ENCODE measurements around the gene LAMA4. TPM values are rescaled to one million over a fixed set of nuclear protein-coding genes. Genes with fewer than 3 reads are reported as not detected.

Gene LAMA4, protein sequence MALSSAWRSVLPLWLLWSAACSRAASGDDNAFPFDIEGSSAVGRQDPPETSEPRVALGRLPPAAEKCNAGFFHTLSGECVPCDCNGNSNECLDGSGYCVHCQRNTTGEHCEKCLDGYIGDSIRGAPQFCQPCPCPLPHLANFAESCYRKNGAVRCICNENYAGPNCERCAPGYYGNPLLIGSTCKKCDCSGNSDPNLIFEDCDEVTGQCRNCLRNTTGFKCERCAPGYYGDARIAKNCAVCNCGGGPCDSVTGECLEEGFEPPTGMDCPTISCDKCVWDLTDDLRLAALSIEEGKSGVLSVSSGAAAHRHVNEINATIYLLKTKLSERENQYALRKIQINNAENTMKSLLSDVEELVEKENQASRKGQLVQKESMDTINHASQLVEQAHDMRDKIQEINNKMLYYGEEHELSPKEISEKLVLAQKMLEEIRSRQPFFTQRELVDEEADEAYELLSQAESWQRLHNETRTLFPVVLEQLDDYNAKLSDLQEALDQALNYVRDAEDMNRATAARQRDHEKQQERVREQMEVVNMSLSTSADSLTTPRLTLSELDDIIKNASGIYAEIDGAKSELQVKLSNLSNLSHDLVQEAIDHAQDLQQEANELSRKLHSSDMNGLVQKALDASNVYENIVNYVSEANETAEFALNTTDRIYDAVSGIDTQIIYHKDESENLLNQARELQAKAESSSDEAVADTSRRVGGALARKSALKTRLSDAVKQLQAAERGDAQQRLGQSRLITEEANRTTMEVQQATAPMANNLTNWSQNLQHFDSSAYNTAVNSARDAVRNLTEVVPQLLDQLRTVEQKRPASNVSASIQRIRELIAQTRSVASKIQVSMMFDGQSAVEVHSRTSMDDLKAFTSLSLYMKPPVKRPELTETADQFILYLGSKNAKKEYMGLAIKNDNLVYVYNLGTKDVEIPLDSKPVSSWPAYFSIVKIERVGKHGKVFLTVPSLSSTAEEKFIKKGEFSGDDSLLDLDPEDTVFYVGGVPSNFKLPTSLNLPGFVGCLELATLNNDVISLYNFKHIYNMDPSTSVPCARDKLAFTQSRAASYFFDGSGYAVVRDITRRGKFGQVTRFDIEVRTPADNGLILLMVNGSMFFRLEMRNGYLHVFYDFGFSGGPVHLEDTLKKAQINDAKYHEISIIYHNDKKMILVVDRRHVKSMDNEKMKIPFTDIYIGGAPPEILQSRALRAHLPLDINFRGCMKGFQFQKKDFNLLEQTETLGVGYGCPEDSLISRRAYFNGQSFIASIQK (N-terminal part only)
- 336 TPM for total RNA-seq (ENCODE audit: insufficient read depth, low replicate concordance)

DNA sequence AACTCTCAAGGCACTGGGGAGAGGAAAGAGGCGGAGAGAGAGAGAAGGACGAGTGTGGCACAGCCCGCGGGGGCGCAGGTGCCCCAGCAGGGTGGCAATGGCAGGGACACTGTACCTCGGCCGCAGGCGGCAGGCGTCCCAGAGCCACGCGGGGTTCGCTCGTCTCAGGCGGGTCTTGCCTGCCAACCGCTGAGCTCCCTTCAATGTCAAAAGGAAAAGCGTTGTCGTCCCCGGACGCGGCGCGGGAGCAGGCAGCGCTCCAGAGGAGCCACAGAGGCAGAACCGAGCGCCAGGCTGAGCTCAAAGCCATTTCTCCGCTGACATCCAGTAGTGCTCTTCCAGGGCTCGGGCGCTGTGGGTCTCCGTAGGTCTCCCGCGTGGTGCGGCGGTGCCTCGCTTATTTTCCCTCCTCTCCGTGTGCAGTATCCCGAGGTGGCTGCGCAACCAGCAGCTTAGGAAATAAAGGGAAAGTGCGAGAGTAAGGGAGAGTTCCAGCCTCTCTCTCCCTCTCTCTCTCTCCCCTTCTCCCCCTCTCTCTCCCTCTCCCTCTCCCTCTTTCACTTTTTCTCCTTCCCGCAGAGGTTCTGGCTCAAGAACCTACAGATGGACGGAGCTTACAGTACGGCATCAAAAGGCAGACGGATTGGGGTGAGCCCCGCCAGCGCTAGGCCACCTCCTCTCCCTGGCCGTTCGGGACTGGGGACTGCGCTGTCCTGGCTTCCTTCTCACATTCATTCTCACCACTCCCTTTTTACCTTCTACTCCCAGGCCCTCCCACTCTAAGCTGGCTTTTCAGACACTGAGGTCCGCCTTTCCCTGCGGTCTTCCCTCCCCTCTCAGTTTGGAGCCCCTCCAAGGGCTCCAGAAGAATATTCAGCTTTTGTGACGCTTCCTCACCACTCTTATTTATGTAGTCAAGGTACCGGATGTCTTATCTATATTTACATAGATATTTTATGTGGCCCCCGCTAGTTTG lies at the start of gene LAMA4:
LAMA4 (minus strand) TSS at position 727 of the 976 bp plus-strand sequence; CDS start at position 310, 417 bp downstream.
- peak; percentile 79 for DNase-seq (ENCODE audit: low spot score)

DNA sequence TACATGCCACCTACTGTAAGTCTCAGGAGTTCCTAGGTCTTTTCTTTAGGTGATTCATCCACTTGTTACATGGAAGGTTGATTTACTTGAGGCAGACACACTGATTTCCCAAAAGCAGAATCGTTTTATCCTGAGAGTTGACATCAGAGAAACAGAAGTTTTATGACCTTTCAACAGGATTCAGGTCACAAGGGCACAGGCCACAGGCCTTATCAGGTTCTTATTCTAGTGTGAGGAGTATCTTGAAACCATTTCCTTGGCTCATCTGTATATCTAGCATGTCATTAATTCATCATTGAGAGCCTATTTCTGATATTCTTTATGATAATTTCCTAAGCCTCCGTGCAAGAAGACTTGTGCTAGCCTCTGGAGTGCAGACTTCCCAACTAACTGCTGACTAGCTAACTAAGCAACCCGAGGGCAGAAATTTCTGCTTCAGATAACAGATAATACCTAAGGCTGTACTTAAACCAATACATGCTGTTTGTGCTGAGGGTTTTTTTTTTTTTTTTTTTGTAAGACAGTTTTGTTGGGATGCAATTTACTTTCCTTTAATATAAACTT lies 47.9 kb upstream of the LAMA4 start:
- DNase-seq (ENCODE audit: low spot score), result peak; percentile 55

DNA sequence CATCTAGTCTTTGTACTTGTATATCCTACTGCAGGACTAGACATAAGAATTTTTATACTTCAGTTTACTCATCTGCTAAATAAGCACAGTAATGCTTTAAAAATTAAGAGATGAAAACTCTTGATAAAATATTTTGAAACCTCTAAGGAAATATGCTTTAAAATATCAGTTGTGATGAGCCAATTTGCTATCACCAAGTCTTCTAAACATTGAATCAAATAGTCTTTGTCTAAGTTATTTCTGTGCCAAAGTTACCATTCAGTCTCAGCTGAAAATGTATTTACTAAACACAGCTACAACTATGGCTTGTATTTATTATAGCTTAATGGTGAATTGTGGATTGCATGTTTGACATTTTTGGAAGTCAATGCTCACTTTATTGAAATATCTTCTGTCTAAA lies 46.5 kb upstream of the LAMA4 start:
- DNase-seq (ENCODE audit: low spot score), result no peak

DNA sequence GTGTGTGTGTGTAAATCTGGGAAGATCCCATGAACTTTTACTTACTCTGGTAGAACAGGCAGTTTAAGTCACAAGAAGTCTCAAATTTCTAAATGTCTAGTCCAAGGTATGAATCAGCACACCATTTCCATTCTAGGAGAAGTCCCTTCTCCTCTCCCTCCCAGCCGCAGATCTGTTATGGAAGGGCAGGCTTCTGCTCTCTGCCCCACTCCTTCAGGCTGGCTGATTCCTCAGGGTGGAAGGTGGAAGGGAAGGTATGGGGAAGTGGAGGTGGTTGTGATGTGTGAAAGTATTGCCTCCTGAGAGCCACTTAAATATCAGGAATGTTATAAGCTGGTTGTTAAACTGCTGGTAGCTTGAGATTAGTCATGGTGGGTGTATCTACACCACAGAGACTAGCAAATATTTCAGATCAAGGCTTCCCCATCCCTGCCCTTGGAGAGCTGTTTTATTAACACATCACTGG lies 44.5 kb upstream of the LAMA4 start:
- peak; percentile 75 for DNase-seq (ENCODE audit: low spot score)

DNA sequence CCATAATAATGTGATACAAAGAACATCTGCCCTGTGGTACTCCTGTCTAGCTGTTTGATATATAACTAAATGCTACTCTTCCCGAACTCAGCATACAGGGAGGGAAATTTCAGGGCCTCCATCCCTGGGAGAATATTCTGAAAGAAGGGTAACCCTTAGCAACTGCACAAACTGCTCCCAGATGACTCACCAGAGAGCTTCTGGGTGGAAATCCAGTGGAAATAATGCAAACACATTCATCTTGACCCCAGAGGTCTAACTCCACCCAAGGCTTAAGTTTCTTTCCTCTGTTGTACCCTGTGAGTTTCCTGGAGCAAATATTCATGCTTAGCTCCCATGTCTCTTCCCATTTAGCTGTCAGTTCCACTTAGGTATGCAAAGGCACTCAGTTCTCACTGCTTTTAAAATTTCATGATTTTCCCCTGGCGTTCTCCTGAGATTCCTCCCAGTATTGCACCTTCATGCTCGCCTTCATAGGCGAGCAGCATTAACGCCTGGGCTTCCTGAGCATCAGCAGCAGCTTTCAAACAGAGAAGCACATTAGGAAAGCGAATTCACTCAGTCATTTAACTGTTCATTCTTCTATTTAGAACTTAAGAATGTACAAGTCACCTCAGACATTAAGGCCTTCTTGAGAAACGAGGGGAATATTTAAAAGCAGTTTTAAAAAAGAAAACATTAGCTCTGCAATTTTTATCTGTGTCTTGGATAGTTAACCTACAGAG lies 43.8 kb upstream of the LAMA4 start:
- peak; percentile 96 for DNase-seq (ENCODE audit: low spot score)

DNA sequence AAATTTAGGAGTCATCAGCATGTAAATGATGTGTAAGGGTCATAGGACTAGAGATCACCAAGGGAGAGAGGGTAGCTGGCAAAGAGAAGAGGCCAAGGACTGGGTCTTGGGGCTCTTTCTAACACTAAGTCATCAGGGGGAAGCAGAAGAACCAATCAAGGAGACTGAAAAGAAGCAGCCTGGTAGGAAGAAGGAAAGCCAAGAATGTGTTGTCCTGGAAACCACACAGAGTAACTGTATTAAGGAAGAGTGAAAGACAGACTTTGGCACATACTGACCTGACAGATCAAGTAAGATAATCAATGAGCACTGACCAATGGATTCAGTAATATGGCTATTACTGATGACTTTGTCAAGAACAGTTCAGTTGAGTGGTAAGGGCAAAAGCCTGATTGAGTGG lies 42.3 kb upstream of the LAMA4 start:
- DNase-seq (ENCODE audit: low spot score), result no peak

DNA sequence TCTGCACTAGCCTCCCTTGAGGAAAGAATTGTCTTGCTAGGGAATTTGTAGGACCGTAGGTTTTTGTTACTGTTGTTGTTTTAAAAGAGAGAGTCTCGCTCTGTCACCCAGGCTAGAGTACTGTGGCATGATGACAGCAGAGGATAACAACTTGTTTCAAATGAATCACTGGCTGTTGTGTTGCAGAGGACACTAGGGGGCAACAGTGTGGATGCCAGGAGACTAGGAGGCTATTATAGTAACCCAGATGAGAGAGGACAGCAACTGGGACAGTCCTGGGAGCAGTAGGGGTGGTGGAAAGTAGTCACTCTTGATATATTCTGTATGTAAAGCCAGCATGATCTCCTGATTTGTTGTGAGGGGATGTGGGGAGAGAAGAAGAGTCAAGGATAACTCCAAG lies 41.8 kb upstream of the LAMA4 start:
- peak; percentile 15 for DNase-seq (ENCODE audit: low spot score)

DNA sequence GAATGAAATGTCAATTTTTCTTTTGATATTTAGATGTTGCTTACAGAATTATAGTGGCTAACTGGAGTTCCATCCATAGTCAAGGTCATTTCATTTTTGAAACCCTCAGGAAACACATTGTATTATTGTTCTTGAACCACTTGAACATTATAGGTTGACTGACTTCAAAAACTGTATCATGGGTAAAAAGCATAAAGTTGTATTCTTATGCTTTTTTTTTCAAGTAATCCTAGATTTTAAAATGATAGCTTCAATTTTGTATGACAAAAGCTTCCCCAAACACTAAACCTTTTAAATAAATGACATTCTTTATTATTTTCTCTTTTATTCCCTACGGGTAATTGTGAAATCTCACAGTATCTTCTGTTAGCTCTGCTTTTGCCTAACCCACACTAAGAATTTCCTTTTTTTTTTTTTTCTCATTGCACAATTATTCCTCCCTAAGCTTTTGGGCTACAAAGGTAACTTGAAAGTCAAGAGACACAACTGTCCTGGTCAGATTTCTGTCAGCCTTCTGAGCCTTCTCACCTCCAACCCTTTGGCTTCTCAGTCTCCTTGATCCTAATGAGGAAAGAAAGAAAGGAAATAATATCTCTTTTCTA lies 36.9 kb upstream of the LAMA4 start:
- DNase-seq (ENCODE audit: low spot score), result no peak

DNA sequence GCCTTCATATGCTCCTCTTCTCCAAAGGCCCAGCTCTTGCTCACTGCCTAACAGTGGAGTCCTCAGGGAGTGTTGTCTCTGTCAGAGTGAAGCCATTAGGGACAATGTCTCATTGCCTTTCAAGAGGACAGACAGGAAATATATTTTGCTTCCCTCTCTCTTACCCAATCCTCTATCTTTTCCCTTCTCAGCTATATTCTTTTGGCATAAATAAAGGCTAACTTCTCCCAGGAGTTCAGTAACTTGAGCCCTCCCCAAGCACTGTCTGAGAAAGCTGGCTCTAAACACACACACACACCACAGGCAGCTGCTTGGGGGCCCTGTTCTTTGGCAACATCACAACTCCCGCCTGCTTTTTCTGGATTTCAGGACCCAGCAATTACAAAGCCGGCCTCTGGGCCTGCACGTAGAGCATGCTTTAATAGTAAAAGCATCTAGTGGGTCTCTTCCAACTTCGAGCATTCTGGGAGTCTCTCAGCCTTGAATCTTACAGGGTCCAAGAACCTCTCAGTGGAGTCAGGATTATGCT lies 34.7 kb upstream of the LAMA4 start:
- peak; percentile 98 for DNase-seq (ENCODE audit: low spot score)

DNA sequence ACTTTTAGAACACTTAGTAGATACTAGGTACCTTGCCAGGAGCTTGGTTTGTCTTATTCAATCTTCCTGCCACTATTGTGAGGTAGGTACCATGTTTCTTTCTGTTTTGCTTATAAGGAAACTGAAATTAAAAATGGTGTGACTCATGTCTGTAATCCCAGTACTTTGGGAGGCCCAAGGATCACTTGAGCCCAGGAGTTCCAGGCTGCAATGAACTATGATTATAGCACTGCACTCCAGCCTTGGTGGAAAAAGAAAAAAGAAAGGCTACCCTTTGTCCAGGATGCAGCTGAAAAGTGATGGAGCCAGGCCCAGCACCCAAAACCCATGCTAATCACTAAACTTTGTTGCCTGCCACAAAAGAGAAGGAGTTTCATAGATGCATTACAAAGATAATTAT lies 34.1 kb upstream of the LAMA4 start:
- DNase-seq (ENCODE audit: low spot score), result peak; percentile 74

DNA sequence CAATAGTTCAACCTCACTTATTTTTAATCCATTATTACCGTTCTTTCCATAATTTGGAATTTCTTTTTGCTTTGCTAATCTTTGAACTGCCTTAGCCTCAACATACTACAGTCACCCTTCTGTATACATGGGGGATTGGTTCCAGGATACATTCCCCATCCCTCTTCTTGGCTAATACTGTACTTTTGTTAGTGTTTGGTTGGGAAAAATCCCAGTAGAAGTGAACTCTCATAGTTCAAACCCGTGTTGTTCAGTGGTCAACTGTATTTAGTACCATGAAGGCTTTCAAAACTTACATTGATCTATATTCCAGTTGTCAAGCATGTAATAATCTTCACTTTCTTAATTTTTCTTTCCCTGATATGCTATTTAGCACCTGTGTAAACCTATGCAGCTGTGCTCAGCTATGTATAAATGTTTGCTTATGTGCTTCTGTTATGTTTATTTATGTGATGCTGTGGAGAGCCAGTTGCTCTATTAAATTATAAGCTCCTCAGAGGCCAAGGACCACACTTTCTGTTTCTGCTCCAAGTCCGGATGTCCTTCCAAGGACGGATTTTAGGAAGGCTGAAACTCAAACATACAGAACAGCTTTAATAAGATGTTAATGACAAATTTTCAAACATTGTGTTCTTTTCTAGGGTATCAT lies 33.3 kb upstream of the LAMA4 start:
- no peak for DNase-seq (ENCODE audit: low spot score)

DNA sequence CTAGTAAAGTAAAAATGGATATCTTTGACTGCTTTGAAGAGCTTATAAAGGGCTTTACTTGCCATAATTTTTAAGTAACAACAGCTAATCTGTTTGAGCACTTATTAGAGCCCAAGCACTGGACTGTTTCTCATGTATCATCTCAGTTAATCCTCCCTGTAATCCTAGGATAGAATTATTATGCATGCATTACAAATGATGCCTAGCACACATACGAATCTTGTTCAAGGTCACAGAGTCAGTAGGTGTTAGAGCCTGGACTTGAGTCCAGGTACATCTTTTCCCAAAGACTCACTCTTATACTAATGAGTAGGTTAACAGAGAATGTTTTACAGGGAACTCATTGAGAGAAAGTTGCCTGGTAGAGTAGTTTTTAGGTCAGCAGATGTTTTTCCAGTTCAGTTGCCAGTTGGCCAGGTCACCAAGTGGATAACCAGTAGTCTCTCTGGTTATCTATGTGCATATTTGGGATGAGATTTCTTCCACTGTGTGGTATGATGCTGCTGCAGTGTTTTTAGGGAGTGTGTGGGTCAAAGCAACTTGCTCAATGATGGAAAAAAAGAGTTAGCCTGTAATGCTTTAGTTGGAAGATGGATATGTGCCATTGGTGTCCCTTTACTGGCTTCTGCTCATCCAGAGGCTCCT lies 32.3 kb upstream of the LAMA4 start:
- peak; percentile 58 for DNase-seq (ENCODE audit: low spot score)

DNA sequence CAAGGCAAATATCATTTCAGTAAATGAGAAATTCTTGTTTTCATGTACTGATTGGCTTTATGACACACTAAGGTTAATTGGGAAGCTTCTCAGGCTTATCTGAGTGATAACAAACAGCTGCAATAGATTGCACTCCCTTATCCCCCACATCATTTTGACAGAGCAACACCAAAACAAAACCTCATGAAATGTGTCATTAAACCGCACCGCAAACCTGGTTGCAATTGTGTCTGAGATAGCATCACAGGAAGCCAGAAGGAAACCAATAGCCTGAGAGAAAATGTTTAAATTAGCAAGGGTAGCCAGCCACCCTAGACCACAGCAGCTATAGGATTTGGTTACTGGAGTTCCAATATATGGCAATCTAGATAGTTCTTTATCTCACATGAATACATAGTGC lies 31.6 kb upstream of the LAMA4 start:
- DNase-seq (ENCODE audit: low spot score), result no peak

DNA sequence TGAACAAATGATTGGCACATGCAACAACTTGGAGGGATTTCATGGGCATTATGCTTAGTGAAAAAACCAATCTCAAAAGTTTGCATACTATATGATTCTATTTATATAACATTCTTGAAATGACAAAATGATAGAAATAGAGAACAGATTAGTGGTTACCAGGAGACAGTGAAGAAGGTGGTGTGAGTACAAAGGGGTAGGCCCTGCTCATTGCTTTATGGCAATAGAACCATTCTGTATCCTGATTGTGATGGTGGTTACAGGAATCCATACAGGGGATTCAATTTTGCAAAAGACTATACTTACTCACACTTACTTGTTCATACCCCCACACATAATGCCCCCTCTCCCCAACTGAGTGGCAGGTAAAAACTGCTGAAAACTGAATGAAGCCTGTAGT lies 30.2 kb upstream of the LAMA4 start:
- no peak for DNase-seq (ENCODE audit: low spot score)

DNA sequence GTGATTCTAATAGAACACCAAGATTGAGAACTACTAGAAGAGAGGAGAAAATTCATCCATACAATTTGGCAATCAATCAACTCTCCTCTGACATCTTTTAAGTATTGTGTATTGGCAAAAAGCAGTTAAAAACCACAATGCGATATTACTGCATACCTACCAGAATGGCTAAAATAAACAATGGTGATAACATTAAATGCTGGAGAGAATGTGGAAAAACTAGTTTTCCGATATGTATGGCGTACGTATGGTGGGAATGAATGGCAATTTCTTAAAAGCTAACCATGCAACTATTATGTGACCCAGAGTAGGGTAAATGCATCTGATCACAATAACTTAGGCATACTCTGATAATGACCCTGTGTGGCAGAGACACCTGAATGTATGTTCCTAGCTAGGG lies 29.3 kb upstream of the LAMA4 start:
- DNase-seq (ENCODE audit: low spot score), result no peak

DNA sequence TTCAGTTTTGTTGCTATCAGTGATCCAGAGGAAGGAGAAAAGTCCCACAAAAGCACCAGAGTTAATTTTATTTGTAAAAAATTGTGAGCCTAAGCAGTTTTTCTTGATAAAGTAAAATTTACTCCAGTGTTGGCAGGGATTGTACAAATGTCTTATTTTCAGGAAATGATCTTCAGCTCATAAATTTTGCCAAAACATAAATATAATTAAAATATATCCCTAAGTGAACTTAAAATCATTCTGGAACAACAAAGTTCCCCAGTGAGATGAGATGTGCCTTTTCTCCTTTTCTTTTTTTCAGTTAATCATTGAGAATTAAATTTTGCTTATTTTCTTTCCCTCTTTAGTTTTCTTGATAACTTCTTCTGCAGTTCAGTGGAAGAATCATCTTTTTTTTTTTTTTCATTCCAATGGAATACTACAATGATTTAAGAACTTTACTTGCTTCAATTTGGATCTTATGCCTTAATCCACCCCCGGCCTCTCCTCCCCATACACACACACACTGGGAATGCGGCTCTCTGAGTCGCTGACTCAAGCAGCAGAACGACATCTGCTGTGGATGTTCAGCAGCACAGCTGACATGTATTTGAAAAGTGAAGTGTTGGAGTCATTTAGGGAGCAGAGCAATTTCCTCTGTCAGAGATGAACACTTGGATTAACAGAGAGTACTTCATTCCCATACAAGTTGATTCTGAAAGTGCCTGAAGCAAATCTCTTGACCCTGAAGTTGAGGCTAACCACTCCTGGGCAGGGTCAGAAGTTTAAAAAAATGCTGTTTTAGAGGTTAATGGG lies 27.7 kb upstream of the LAMA4 start:
- DNase-seq (ENCODE audit: low spot score), result peak; percentile 96

All from umbilical cord (tissue), 2 donors.